H9 (cell line): ENCODE measurements around the gene ARHGAP26. TPM values are rescaled to one million over a fixed set of nuclear protein-coding genes. Genes with fewer than 3 reads are reported as not detected.

Experiments
- DNase-seq: peaks from one replicate; pipeline ENCODE4 v3.0.0-alpha.2; 2017
- H2AFZ ChIP-seq: one replicate; pipeline ENCODE4 v1.6.1; 2013; ENCODE audit warnings: mild to moderate bottlenecking, low read length, control low read depth, moderate library complexity
- H2AK5ac ChIP-seq: 2 replicates; pipeline ENCODE4 v1.6.1; 2013; ENCODE audit warnings: low read length, control low read depth, mixed read lengths; ENCODE audit not compliant: insufficient read length
- H2BK120ac ChIP-seq: one replicate; pipeline ENCODE4 v1.6.1; 2013; ENCODE audit warnings: low read depth, mild to moderate bottlenecking, low read length, control low read depth, inconsistent platforms; ENCODE audit not compliant: poor library complexity, severe bottlenecking
- H2BK12ac ChIP-seq: 2 replicates; pipeline ENCODE4 v1.6.1; 2013; ENCODE audit warnings: low read length, control low read depth, mixed read lengths, low read depth; ENCODE audit not compliant: insufficient read length
- H2BK15ac ChIP-seq: 2 replicates; pipeline ENCODE4 v1.6.1; 2013; ENCODE audit warnings: low read depth, low read length, control low read depth
- H2BK20ac ChIP-seq: one replicate; pipeline ENCODE4 v1.6.1; 2013; ENCODE audit warnings: low read depth, mild to moderate bottlenecking, low read length, control low read depth, inconsistent platforms; ENCODE audit not compliant: poor library complexity, severe bottlenecking
- H2BK5ac ChIP-seq: 2 replicates; pipeline ENCODE4 v1.6.1; 2013; ENCODE audit warnings: low read length, control low read depth, mixed read lengths; ENCODE audit not compliant: insufficient read length
- H3K14ac ChIP-seq: 2 replicates; pipeline ENCODE4 v1.6.1; 2013; ENCODE audit warnings: low read length, control low read depth; ENCODE audit not compliant: insufficient read depth
- H3K18ac ChIP-seq: 2 replicates; pipeline ENCODE4 v1.6.1; 2013; ENCODE audit warnings: low read depth, mild to moderate bottlenecking, mixed read lengths, low read length, control low read depth; ENCODE audit not compliant: insufficient read length
- H3K23ac ChIP-seq: 2 replicates; pipeline ENCODE4 v1.6.1; 2013; ENCODE audit warnings: low read length, control low read depth, mixed read lengths, low read depth; ENCODE audit not compliant: insufficient read length
- H3K23me2 ChIP-seq: 2 replicates; pipeline ENCODE4 v1.6.1; 2013; ENCODE audit warnings: low read depth, mild to moderate bottlenecking, mixed read lengths, low read length, control low read depth; ENCODE audit not compliant: insufficient read length, poor library complexity, severe bottlenecking
- H3K27ac ChIP-seq: 2 replicates; pipeline ENCODE4 v1.5.1; 2013; ENCODE audit warnings: low read length, control low read depth, mixed read lengths, low read depth; ENCODE audit not compliant: insufficient read length
- H3K27me3 ChIP-seq: 2 replicates; pipeline ENCODE4 v1.6.1; 2013; ENCODE audit warnings: low read length, control low read depth, inconsistent platforms; ENCODE audit not compliant: insufficient read depth
- H3K4ac ChIP-seq: 2 replicates; pipeline ENCODE4 v1.6.1; 2013; ENCODE audit warnings: low read depth, mild to moderate bottlenecking, control low read depth, inconsistent platforms, low read length, moderate library complexity
- H3K4me1 ChIP-seq: 2 replicates; pipeline ENCODE4 v1.6.1; 2013; ENCODE audit warnings: low read length, control low read depth, inconsistent platforms; ENCODE audit not compliant: insufficient read depth
- H3K4me2 ChIP-seq: 2 replicates; pipeline ENCODE4 v1.6.1; 2013; ENCODE audit warnings: low read length, control low read depth, mixed read lengths; ENCODE audit not compliant: insufficient read length, insufficient read depth
- H3K56ac ChIP-seq: 2 replicates; pipeline ENCODE4 v1.6.1; 2013; ENCODE audit warnings: low read depth, mild to moderate bottlenecking, mixed read lengths, low read length, control low read depth; ENCODE audit not compliant: insufficient read length
- H3K79me1 ChIP-seq: 2 replicates; pipeline ENCODE4 v1.6.1; 2013; ENCODE audit warnings: low read depth, mild to moderate bottlenecking, moderate library complexity, low read length, control low read depth, inconsistent platforms; ENCODE audit not compliant: insufficient read depth, poor library complexity, severe bottlenecking
- H3K79me2 ChIP-seq: 2 replicates; pipeline ENCODE4 v1.6.1; 2013; ENCODE audit warnings: low read length, control low read depth, inconsistent platforms; ENCODE audit not compliant: insufficient read depth
- H3K9ac ChIP-seq: 2 replicates; pipeline ENCODE4 v1.6.1; 2013; ENCODE audit warnings: low read length, control low read depth, mixed read lengths; ENCODE audit not compliant: insufficient read length; ENCODE audit errors: extremely low read depth
- H3K9me3 ChIP-seq: one replicate; pipeline ENCODE4 v1.6.1; 2013; ENCODE audit warnings: low read depth, low read length, inconsistent platforms; ENCODE audit not compliant: control insufficient read depth
- H3T11ph ChIP-seq: one replicate; pipeline ENCODE4 v1.6.1; 2013; ENCODE audit warnings: mild to moderate bottlenecking, low read length, control low read depth, inconsistent platforms
- H4K20me1 ChIP-seq: one replicate; pipeline ENCODE4 v1.6.1; 2013; ENCODE audit not compliant: control insufficient read depth, insufficient read length, insufficient read depth
- H4K5ac ChIP-seq: 2 replicates; pipeline ENCODE4 v1.6.1; 2013; ENCODE audit warnings: low read depth, mild to moderate bottlenecking, mixed read lengths, low read length, control low read depth; ENCODE audit not compliant: insufficient read length
- H4K8ac ChIP-seq: replicated peaks from 2 replicates; pipeline ENCODE4 v1.6.1; 2013; ENCODE audit warnings: low read length, control low read depth, mixed read lengths, low read depth; ENCODE audit not compliant: insufficient read length
- H4K91ac ChIP-seq: 2 replicates; pipeline ENCODE4 v1.6.1; 2013; ENCODE audit warnings: low read depth, mild to moderate bottlenecking, moderate library complexity, mixed read lengths, low read length, control low read depth; ENCODE audit not compliant: insufficient read length
- H3K27ac Mint-ChIP-seq, 3 experiments: 2 replicates in 2 of 3; 3 replicates in 1 of 3; pipeline ENCODE4 v1.8.0; 2020 to 2021; ENCODE audit warnings: mixed read lengths in 3 of 3, mild to moderate bottlenecking in 1 of 3, moderate library complexity in 1 of 3
- H3K27me3 Mint-ChIP-seq: 2 replicates; pipeline ENCODE4 v1.8.0; 2021; ENCODE audit warnings: low read depth, mild to moderate bottlenecking, moderate library complexity, mixed read lengths
- H3K36me3 Mint-ChIP-seq, 3 experiments: 2 replicates in 2 of 3; 3 replicates in 1 of 3; pipeline ENCODE4 v1.8.0; 2020 to 2021; ENCODE audit warnings: low read depth in 3 of 3, mixed read lengths in 3 of 3; ENCODE audit not compliant: insufficient read depth in 1 of 3
- H3K4me1 Mint-ChIP-seq, 2 experiments: 2 replicates each; pipeline ENCODE4 v1.8.0; 2020; ENCODE audit warnings: mixed read lengths in 2 of 2
- H3K4me3 Mint-ChIP-seq, 2 experiments: 2 replicates in 1 of 2; 3 replicates in 1 of 2; pipeline ENCODE4 v1.8.0; 2020 to 2021; ENCODE audit warnings: mild to moderate bottlenecking in 2 of 2, mixed read lengths in 2 of 2, moderate library complexity in 1 of 2
- H3K9me3 Mint-ChIP-seq, 2 experiments: 2 replicates in 1 of 2; 3 replicates in 1 of 2; pipeline ENCODE4 v1.8.0; 2020; ENCODE audit warnings: mild to moderate bottlenecking in 2 of 2, mixed read lengths in 2 of 2, moderate library complexity in 1 of 2
- CTCF ChIP-seq: fragments of 200-600 bp; sonication (generic); conservative IDR thresholded peaks from 3 replicates; pipeline ENCODE4 v1.8.0; 2021; ENCODE audit warnings: antibody characterized with exemption, mild to moderate bottlenecking
- WGBS: extraction: QIAGEN DNeasy Blood & Tissue Kit; methylation state at CpG from one replicate; pipeline ENCODE4 v1.1.7; 2013; ENCODE audit warnings: missing lambda C conversion rate, low lambda C conversion rate, mixed read lengths; ENCODE audit not compliant: insufficient read length; ENCODE audit errors: extremely low coverage; 5-methylcytosine and 5-hydroxymethylcytosine counted together
- total RNA-seq: library from RNA; stranded (reverse); gene quantifications from 2 replicates; pipeline ENCODE4 v1.2.1, GENCODE V29; 2021

Gene ARHGAP26
- total RNA-seq, 1 experiment from 2014 or later, result 13.8 TPM

- H4K5ac ChIP-seq, result no peak overlapping the region
- H3K23ac ChIP-seq, result no peak overlapping the region
- no peak overlapping the region for H3K4me2 ChIP-seq
- no peaks in the 10 kb centered on the region for H4K20me1 ChIP-seq
- H3K4me3 Mint-ChIP-seq, result no peak overlapping the region
- H3K18ac ChIP-seq, result no peak overlapping the region
- H2BK12ac ChIP-seq, result no peak overlapping the region
- H3K27ac Mint-ChIP-seq, result no peak overlapping the region
- no peak overlapping the region for H2BK20ac ChIP-seq
- no peaks in the 10 kb centered on the region for H3K9me3 Mint-ChIP-seq
- no peak for DNase-seq
- TF ChIP-seq CTCF, result no peak
- H2BK15ac ChIP-seq, result no peak overlapping the region
- no peak overlapping the region for H2BK120ac ChIP-seq
- WGBS, result no CpG with 5 or more reads among the region's 3 CpGs
- H3K14ac ChIP-seq, result no peak overlapping the region
- H3K4ac ChIP-seq, result no peak overlapping the region
- no peak overlapping the region for H2AK5ac ChIP-seq
- H3K27me3 Mint-ChIP-seq, result peaks cover under 1% of the 10 kb centered on the region
- no peaks in the 10 kb centered on the region for H3K36me3 Mint-ChIP-seq
- H2BK5ac ChIP-seq, result no peak overlapping the region
- no peak overlapping the region for H3K56ac ChIP-seq
- no peak overlapping the region for H3K27ac ChIP-seq
- H2AFZ ChIP-seq, result no peak overlapping the region
- no peaks in the 10 kb centered on the region for H3K79me1 ChIP-seq
- H3K9ac ChIP-seq, result no peak overlapping the region
- peaks cover 3% of the 10 kb centered on the region for H3K4me1 ChIP-seq
- H3K9me3 ChIP-seq, result no peaks in the 10 kb centered on the region
- H3K79me2 ChIP-seq, result peaks cover 6% of the 10 kb centered on the region; the same call in 1 of the 2 replicates
- H4K91ac ChIP-seq, result no peak overlapping the region
- H3T11ph ChIP-seq, result no peak overlapping the region
- H4K8ac ChIP-seq, result no peak overlapping the region
- H3K23me2 ChIP-seq, result no peaks in the 10 kb centered on the region
- no peaks in the 10 kb centered on the region for H3K27me3 ChIP-seq
- peaks cover 21 to 33% of the 10 kb centered on the region in 2 experiments for H3K4me1 Mint-ChIP-seq
These were observed 7.7 kb downstream of the ARHGAP26 start for GRCh38 chr5:142777850-142778249.
